DOHH2 (cell line): ENCODE results near the gene PAK5.

ENCODE experiments used
- H3F3A ChIP-seq: fragments of 200-600 bp; sonication (generic), shearing (Covaris generic); 2 replicates; pipeline ENCODE4 v1.6.0; 2016; ENCODE audit warnings: antibody characterized with exemption, mild to moderate bottlenecking; ENCODE audit not compliant: control insufficient read depth, insufficient read depth
- H3K27ac ChIP-seq: fragments of 200-600 bp; sonication (generic); 2 replicates; pipeline ENCODE4 v1.5.1; 2014; ENCODE audit warnings: low read depth, mild to moderate bottlenecking, low read length, moderate library complexity
- H3K27me3 ChIP-seq: fragments of 200-600 bp; sonication (generic); 2 replicates; pipeline ENCODE4 v1.6.1; 2014; ENCODE audit warnings: mild to moderate bottlenecking, low read length, mixed read lengths; ENCODE audit not compliant: control insufficient read depth
- H3K36me3 ChIP-seq: fragments of 200-600 bp; sonication (generic); 2 replicates; pipeline ENCODE4 v1.6.1; 2014; ENCODE audit warnings: mild to moderate bottlenecking, low read length, moderate library complexity, mixed read lengths; ENCODE audit not compliant: control insufficient read depth
- H3K4me1 ChIP-seq: fragments of 200-600 bp; sonication (generic); 2 replicates; pipeline ENCODE4 v1.6.1; 2014; ENCODE audit warnings: mild to moderate bottlenecking, low read length, mixed read lengths; ENCODE audit not compliant: control insufficient read depth
- H3K4me2 ChIP-seq: fragments of 200-600 bp; sonication (generic); 2 replicates; pipeline ENCODE4 v1.6.0; 2014; ENCODE audit warnings: mild to moderate bottlenecking, low read length, moderate library complexity
- H3K4me3 ChIP-seq: fragments of 200-600 bp; sonication (generic); 2 replicates; pipeline ENCODE4 v1.5.1; 2014; ENCODE audit warnings: mild to moderate bottlenecking, low read length, mixed read lengths
- H3K79me2 ChIP-seq: fragments of 200-600 bp; sonication (generic); 2 replicates; pipeline ENCODE4 v1.6.1; 2014; ENCODE audit warnings: mild to moderate bottlenecking, low read length, mixed read lengths; ENCODE audit not compliant: control insufficient read depth
- H3K9me2 ChIP-seq: fragments of 200-600 bp; sonication (generic); replicated peaks from 2 replicates; pipeline ENCODE4 v1.6.1; 2014; ENCODE audit warnings: mild to moderate bottlenecking, low read length, mixed read lengths; ENCODE audit not compliant: control insufficient read depth
- H3K9me3 ChIP-seq: fragments of 200-600 bp; sonication (generic); 2 replicates; pipeline ENCODE4 v1.6.1; 2014; ENCODE audit warnings: antibody characterized with exemption, low read length, mixed read lengths; ENCODE audit not compliant: control insufficient read depth, insufficient read depth
- H4K20me1 ChIP-seq: fragments of 200-600 bp; sonication (generic); 2 replicates; pipeline ENCODE4 v1.6.0; 2014; ENCODE audit warnings: low read depth, mild to moderate bottlenecking, antibody characterized with exemption, low read length, moderate library complexity; ENCODE audit not compliant: control insufficient read depth, insufficient read depth
- EZH2phosphoT487 ChIP-seq: fragments of 200-600 bp; sonication (generic); IDR thresholded peaks from 2 replicates; pipeline ENCODE4 v1.6.1; 2017; ENCODE audit warnings: borderline replicate concordance, mild to moderate bottlenecking, antibody characterized with exemption, low read length, moderate library complexity, mixed read lengths
- TF ChIP-seq, protein P1 (sequence below): fragments of 200-600 bp; sonication (generic); IDR thresholded peaks from one replicate; pipeline ENCODE4 v1.5.1; 2014; ENCODE audit warnings: antibody characterized with exemption, mild to moderate bottlenecking, low read depth, low read length; ENCODE audit not compliant: poor library complexity, severe bottlenecking

PAK5 gene

DNA sequence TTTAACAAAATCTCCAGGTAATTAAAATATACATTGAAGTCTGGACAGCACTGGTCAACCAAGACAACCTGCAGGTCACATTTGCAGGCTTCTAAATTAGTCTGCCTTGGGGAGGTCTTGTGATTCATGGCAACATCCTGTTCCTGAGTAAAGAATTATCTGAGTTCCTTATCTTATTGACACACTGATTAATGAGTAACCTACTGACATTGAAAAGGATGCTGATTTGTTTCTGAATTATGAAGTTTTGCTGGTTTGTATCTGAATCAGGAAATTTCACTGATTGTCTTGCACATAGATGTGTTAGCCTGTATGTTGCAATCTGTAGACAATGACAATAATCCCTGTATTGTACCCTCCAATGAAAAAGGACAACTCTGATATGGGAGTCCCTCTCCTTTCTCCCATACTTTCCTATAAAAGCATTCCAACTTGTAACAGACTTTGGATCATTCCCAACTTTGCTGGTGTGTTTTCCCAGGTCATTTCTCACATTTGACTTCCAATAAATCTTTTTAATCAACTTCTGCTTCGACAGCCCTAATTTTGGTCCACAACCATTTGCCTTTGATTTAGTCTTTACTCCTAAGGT lies 244.5 kb downstream of the PAK5 start:
- Histone ChIP-seq H3K27me3 (no peaks in the 10 kb centered on the region), H3K9me3 (no peaks in the 10 kb centered on the region), H3K36me3 (no peaks in the 10 kb centered on the region), H3K4me1 (no peaks in the 10 kb centered on the region), H3F3A (no peaks in the 10 kb centered on the region), H4K20me1 (no peaks in the 10 kb centered on the region), H3K79me2 (no peaks in the 10 kb centered on the region), H3K9me2 (no peaks in the 10 kb centered on the region), H3K4me3 (no peak overlapping the region), H3K27ac (no peak overlapping the region), H3K4me2 (no peak overlapping the region)
- no peak for TF ChIP-seq EZH2phosphoT487
- TF ChIP-seq, protein P1, sequence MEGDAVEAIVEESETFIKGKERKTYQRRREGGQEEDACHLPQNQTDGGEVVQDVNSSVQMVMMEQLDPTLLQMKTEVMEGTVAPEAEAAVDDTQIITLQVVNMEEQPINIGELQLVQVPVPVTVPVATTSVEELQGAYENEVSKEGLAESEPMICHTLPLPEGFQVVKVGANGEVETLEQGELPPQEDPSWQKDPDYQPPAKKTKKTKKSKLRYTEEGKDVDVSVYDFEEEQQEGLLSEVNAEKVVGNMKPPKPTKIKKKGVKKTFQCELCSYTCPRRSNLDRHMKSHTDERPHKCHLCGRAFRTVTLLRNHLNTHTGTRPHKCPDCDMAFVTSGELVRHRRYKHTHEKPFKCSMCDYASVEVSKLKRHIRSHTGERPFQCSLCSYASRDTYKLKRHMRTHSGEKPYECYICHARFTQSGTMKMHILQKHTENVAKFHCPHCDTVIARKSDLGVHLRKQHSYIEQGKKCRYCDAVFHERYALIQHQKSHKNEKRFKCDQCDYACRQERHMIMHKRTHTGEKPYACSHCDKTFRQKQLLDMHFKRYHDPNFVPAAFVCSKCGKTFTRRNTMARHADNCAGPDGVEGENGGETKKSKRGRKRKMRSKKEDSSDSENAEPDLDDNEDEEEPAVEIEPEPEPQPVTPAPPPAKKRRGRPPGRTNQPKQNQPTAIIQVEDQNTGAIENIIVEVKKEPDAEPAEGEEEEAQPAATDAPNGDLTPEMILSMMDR = no peak

DNA sequence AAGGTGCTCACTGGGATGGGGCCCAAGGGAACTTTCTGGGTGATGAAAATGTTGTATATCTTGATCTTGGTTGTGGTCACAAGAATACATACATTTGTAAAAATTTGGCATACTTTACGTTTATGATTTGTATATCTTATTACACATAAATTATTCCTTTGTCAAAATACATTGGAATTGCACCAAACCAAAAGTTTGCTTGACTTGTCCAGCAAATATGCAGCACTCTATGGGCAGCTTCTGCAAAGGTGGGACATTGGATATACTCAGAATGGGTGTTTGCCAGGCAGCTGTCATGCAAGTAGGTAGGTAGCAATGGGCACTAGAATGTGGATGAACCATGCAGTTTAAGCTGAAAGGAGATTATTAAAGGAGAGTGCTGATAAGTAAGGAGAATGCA lies 246.5 kb downstream of the PAK5 start:
- Histone ChIP-seq H4K20me1 (no peaks in the 10 kb centered on the region), H3F3A (no peaks in the 10 kb centered on the region), H3K79me2 (no peaks in the 10 kb centered on the region), H3K9me2 (no peaks in the 10 kb centered on the region), H3K27ac (no peak overlapping the region), H3K4me1 (no peaks in the 10 kb centered on the region), H3K27me3 (no peaks in the 10 kb centered on the region), H3K9me3 (no peaks in the 10 kb centered on the region), H3K36me3 (no peaks in the 10 kb centered on the region), H3K4me2 (no peak overlapping the region), H3K4me3 (no peak overlapping the region)
- TF ChIP-seq, protein P1 = no peak
- TF ChIP-seq EZH2phosphoT487 = no peak

DNA sequence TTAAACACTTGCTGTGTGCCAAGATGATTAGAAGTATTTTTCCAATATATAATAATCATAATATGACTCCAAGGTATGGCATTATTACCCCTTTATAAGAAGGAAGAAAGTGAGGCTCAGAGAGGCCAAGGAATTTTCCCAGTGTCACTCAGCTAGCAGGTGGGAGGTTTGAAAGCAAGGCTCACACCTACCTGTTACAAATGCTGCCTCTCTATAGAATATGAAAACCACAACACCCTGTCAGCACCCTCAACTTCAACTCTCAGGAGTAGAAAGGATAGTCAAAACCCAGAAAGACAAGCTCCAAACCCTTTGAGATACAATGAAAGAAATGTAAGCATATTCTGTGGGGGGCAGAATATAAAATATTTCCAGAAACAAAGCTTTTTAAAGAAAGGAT lies 247.8 kb downstream of the PAK5 start:
- H3K4me1 ChIP-seq = no peaks in the 10 kb centered on the region
- no peak for TF ChIP-seq EZH2phosphoT487
- TF ChIP-seq, protein P1 = no peak

DNA sequence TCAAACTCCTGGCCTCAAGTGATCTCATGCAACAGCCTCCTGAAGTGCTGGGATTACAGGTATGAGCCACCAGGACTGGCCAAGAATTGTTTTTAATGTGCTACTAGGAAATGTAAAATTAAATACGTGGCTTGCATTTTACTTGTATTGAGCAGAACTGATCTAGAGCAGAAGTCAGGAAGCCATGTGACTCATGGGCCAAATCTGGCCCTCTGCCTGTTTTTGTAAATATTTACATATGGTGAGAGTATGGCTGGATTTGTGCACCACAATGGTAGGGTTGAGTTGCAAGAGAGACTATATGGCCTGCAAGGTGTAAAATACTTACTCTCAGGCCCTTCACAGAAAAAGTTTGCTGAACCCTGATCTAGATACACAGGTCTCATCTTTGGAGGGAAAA lies 248.7 kb downstream of the PAK5 start:
- H3K4me3 ChIP-seq = no peak overlapping the region
- H3K27me3 ChIP-seq = no peaks in the 10 kb centered on the region
- H3K79me2 ChIP-seq = no peaks in the 10 kb centered on the region
- TF ChIP-seq, protein P1 = no peak
- TF ChIP-seq EZH2phosphoT487 = no peak
- H3F3A ChIP-seq = no peaks in the 10 kb centered on the region
- no peaks in the 10 kb centered on the region for H3K9me3 ChIP-seq
- H3K27ac ChIP-seq = no peak overlapping the region
- no peaks in the 10 kb centered on the region for H3K9me2 ChIP-seq
- no peaks in the 10 kb centered on the region for H4K20me1 ChIP-seq
- no peaks in the 10 kb centered on the region for H3K36me3 ChIP-seq
- no peaks in the 10 kb centered on the region for H3K4me1 ChIP-seq
- H3K4me2 ChIP-seq = no peak overlapping the region

More for the DNA sequence above, 247.8 kb downstream of the PAK5 start:
- Histone ChIP-seq H3K4me2 (no peak overlapping the region), H3K9me2 (no peaks in the 10 kb centered on the region), H3K36me3 (no peaks in the 10 kb centered on the region), H3K27me3 (no peaks in the 10 kb centered on the region), H3K79me2 (no peaks in the 10 kb centered on the region), H3F3A (no peaks in the 10 kb centered on the region), H3K9me3 (no peaks in the 10 kb centered on the region), H3K27ac (no peak overlapping the region), H4K20me1 (no peaks in the 10 kb centered on the region), H3K4me3 (no peak overlapping the region)
